Liver (tissue), 9 donors: Measurements from ENCODE around the gene PRPF40B. TPM values are rescaled to one million over a fixed set of nuclear protein-coding genes. Genes with fewer than 3 reads are reported as not detected.

Experiments used
- DNase-seq: peaks from one replicate; pipeline ENCODE4 v3.0.0-alpha.2; 2017; ENCODE audit warnings: low spot score
- H3K27ac ChIP-seq, 2 donors: one replicate each; pipeline ENCODE4 v1.7.0; 2013; ENCODE audit warnings: inconsistent platforms in 2 of 2, low read length in 2 of 2, control low read depth in 1 of 2, low read depth in 1 of 2, mild to moderate bottlenecking in 1 of 2
- H3K27me3 ChIP-seq, 4 donors: one replicate each; pipeline versions ENCODE4 v1.6.1 to v1.7.0; 2013; ENCODE audit warnings: low read length in 3 of 4, inconsistent platforms in 1 of 4, mild to moderate bottlenecking in 1 of 4, moderate library complexity in 1 of 4; ENCODE audit not compliant: control insufficient read depth in 4 of 4, insufficient read depth in 4 of 4
- H3K36me3 ChIP-seq, 4 donors: one replicate each; pipeline versions ENCODE4 v1.6.1 to v1.7.0; 2013; ENCODE audit warnings: low read length in 3 of 4, mild to moderate bottlenecking in 3 of 4, low read depth in 1 of 4, moderate library complexity in 1 of 4; ENCODE audit not compliant: control insufficient read depth in 4 of 4, insufficient read depth in 3 of 4
- H3K4me1 ChIP-seq, 4 donors: one replicate each; pipeline versions ENCODE4 v1.6.1 to v1.7.0; 2013; ENCODE audit warnings: low read length in 3 of 4, mild to moderate bottlenecking in 3 of 4, moderate library complexity in 1 of 4; ENCODE audit not compliant: control insufficient read depth in 4 of 4, insufficient read depth in 4 of 4
- H3K4me3 ChIP-seq, 3 donors: one replicate each; pipeline versions ENCODE4 v1.6.1 to v1.7.0; 2013; ENCODE audit warnings: low read length in 3 of 3, control low read depth in 1 of 3, low read depth in 1 of 3, mild to moderate bottlenecking in 1 of 3
- H3K9ac ChIP-seq, 2 donors: one replicate each; pipeline ENCODE4 v1.7.0; 2013; ENCODE audit warnings: low read length in 2 of 2, mild to moderate bottlenecking in 2 of 2, moderate library complexity in 2 of 2, control low read depth in 1 of 2, low read depth in 1 of 2
- H3K9me3 ChIP-seq, 4 donors: one replicate each; pipeline versions ENCODE4 v1.6.1 to v1.7.0; 2013; ENCODE audit warnings: low read length in 3 of 4; ENCODE audit not compliant: control insufficient read depth in 4 of 4
- ATF3 ChIP-seq: IDR thresholded peaks from 2 replicates; pipeline ENCODE4 v1.6.1; 2016; ENCODE audit warnings: antibody characterized with exemption
- EGR1 ChIP-seq, 2 donors: IDR thresholded peaks; 2 replicates each; pipeline ENCODE4 v1.6.1; 2016 to 2018; ENCODE audit warnings: antibody characterized with exemption in 2 of 2, low read depth in 2 of 2
- FOXA2 ChIP-seq: IDR thresholded peaks from 2 replicates; pipeline ENCODE4 v1.6.1; 2016; ENCODE audit warnings: antibody characterized with exemption
- GABPA ChIP-seq, 2 donors: IDR thresholded peaks in 1 of 2; conservative IDR thresholded peaks in 1 of 2; 2 replicates each; pipeline ENCODE4 v1.6.1; 2016; ENCODE audit warnings: antibody characterized with exemption in 2 of 2, mild to moderate bottlenecking in 1 of 2, moderate library complexity in 1 of 2
- JUND ChIP-seq, 2 donors: IDR thresholded peaks; 2 replicates each; pipeline ENCODE4 v1.6.1; 2016; ENCODE audit warnings: antibody characterized with exemption in 2 of 2
- NR2F2 ChIP-seq: IDR thresholded peaks from 2 replicates; pipeline ENCODE4 v1.6.1; 2016; ENCODE audit warnings: antibody characterized with exemption
- RAD21 ChIP-seq, 2 donors: IDR thresholded peaks; 2 replicates each; pipeline ENCODE4 v1.6.1; 2016; ENCODE audit warnings: antibody characterized with exemption in 2 of 2, mild to moderate bottlenecking in 2 of 2
- RXRA ChIP-seq, 2 donors: IDR thresholded peaks; 2 replicates each; pipeline ENCODE4 v1.6.1; 2017 to 2018; ENCODE audit warnings: antibody characterized with exemption in 2 of 2, mild to moderate bottlenecking in 1 of 2
- TAF1 ChIP-seq: conservative IDR thresholded peaks from 2 replicates; pipeline ENCODE4 v1.6.1; 2016; ENCODE audit warnings: antibody characterized with exemption, mild to moderate bottlenecking
- YY1 ChIP-seq: IDR thresholded peaks from 2 replicates; pipeline ENCODE4 v1.6.1; 2016; ENCODE audit warnings: antibody characterized with exemption, mild to moderate bottlenecking
- WGBS: extraction: QIAGEN DNeasy Blood & Tissue Kit; methylation state at CpG from one replicate; pipeline ENCODE4 v1.1.7; 2013; 5-methylcytosine and 5-hydroxymethylcytosine counted together
- polyA plus RNA-seq, 2 donors: library from polyadenylated mRNA; stranded (reverse) in 1 of 2; unstranded in 1 of 2; fragments of 200-250 nt in 1 of 2; fragments of >200 nt in 1 of 2; fragmentation: Nextera tagmentation in 1 of 2; extraction: Ambion mirVana in 1 of 2; gene quantifications; one replicate each; pipeline versions ENCODE4 v1.2.1 to v1.2.3, GENCODE V29; 2013 to 2015
- total RNA-seq, 2 donors: library from RNA; depleted of rRNA; stranded (reverse); fragments of >200 nt; gene quantifications; one replicate each; pipeline ENCODE4 v1.2.3, GENCODE V29; 2014
- TF ChIP-seq, protein P1 (sequence below): IDR thresholded peaks from 2 replicates; pipeline ENCODE4 v1.6.1; 2016; ENCODE audit warnings: antibody characterized with exemption, mild to moderate bottlenecking
- TF ChIP-seq, protein P2 (sequence below): IDR thresholded peaks from 2 replicates; pipeline ENCODE4 v1.6.1; 2016; ENCODE audit warnings: antibody characterized with exemption
- donor health status: healthy.
- donor health status: healthy.
- donor health status: healthy.
- donor health status: healthy.
- donor health status: healthy.

Gene PRPF40B
- total and polyA plus RNA-seq, 4 donors = 2.4 to 4.8 (median 3.9) TPM

GRCh38 chr12:49587174-49587908 lies 36.0 kb upstream of the PRPF40B start (continued):
- TF ChIP-seq NR2F2 (no peak), RXRA (IDR thresholded peaks at IDR 0.05) (no peak), EGR1 (IDR thresholded peaks at IDR 0.05; ENCODE audit: low read depth in 2 of 2) (no peak), YY1 (no peak), GABPA (IDR thresholded peaks at IDR 0.05 in 1 of 2, conservative IDR thresholded peaks at IDR 0.05 in 1 of 2) (no peak), FOXA2 (no peak), JUND (IDR thresholded peaks at IDR 0.05) (no peak), RAD21 (IDR thresholded peaks at IDR 0.05) (no peak)
- TF ChIP-seq, protein P1, sequence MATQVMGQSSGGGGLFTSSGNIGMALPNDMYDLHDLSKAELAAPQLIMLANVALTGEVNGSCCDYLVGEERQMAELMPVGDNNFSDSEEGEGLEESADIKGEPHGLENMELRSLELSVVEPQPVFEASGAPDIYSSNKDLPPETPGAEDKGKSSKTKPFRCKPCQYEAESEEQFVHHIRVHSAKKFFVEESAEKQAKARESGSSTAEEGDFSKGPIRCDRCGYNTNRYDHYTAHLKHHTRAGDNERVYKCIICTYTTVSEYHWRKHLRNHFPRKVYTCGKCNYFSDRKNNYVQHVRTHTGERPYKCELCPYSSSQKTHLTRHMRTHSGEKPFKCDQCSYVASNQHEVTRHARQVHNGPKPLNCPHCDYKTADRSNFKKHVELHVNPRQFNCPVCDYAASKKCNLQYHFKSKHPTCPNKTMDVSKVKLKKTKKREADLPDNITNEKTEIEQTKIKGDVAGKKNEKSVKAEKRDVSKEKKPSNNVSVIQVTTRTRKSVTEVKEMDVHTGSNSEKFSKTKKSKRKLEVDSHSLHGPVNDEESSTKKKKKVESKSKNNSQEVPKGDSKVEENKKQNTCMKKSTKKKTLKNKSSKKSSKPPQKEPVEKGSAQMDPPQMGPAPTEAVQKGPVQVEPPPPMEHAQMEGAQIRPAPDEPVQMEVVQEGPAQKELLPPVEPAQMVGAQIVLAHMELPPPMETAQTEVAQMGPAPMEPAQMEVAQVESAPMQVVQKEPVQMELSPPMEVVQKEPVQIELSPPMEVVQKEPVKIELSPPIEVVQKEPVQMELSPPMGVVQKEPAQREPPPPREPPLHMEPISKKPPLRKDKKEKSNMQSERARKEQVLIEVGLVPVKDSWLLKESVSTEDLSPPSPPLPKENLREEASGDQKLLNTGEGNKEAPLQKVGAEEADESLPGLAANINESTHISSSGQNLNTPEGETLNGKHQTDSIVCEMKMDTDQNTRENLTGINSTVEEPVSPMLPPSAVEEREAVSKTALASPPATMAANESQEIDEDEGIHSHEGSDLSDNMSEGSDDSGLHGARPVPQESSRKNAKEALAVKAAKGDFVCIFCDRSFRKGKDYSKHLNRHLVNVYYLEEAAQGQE = no peak

- H3K9me3 ChIP-seq = no peaks in the 10 kb centered on the region
- H3K4me3 ChIP-seq = no peak overlapping the region
- no peaks in the 10 kb centered on the region for H3K4me1 ChIP-seq
- TF ChIP-seq EGR1 (IDR thresholded peaks at IDR 0.05; ENCODE audit: low read depth in 2 of 2) = no peak
- TF ChIP-seq, protein P1 = no peak
- peaks cover 0 to 2% (median 0%) of the 10 kb centered on the region in 4 donors for H3K36me3 ChIP-seq
- no peak overlapping the region for H3K9ac ChIP-seq
- H3K27ac ChIP-seq = no peak overlapping the region
- 93% methylated on average over 7 of the region's 7 CpGs for whole genome bisulfite sequencing
- no peaks in the 10 kb centered on the region for H3K27me3 ChIP-seq
- no peak for DNase-seq
Measured at GRCh38 chr12:49588281-49588680, 35.1 kb upstream of the PRPF40B start.

GRCh38 chr12:49588721-49589516 lies 34.4 kb upstream of the PRPF40B start:
- TF ChIP-seq TAF1 (no peak), FOXA2 (no peak), ATF3 (no peak), JUND (IDR thresholded peaks at IDR 0.05) (no peak)
- TF ChIP-seq, protein P2, sequence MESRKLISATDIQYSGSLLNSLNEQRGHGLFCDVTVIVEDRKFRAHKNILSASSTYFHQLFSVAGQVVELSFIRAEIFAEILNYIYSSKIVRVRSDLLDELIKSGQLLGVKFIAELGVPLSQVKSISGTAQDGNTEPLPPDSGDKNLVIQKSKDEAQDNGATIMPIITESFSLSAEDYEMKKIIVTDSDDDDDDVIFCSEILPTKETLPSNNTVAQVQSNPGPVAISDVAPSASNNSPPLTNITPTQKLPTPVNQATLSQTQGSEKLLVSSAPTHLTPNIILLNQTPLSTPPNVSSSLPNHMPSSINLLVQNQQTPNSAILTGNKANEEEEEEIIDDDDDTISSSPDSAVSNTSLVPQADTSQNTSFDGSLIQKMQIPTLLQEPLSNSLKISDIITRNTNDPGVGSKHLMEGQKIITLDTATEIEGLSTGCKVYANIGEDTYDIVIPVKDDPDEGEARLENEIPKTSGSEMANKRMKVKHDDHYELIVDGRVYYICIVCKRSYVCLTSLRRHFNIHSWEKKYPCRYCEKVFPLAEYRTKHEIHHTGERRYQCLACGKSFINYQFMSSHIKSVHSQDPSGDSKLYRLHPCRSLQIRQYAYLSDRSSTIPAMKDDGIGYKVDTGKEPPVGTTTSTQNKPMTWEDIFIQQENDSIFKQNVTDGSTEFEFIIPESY = no peak
- 82% methylated on average over 4 of the region's 4 CpGs for WGBS

More at GRCh38 chr12:49588721-49589516, 34.4 kb upstream of the PRPF40B start:
- Histone ChIP-seq H3K4me1 (no peaks in the 10 kb centered on the region), H3K4me3 (no peak overlapping the region), H3K27me3 (no peaks in the 10 kb centered on the region), H3K36me3 (peaks cover 0 to 2% (median 0%) of the 10 kb centered on the region in 4 donors), H3K9ac (no peak overlapping the region), H3K9me3 (no peaks in the 10 kb centered on the region), H3K27ac (no peak overlapping the region)
- DNase-seq = no peak
